Mesenteric fat pad (tissue), 1 donor: ENCODE measurements around the gene TGIF1. TPM values are rescaled to one million over a fixed set of nuclear protein-coding genes. Genes with fewer than 3 reads are reported as not detected.

Source experiments
- DNase-seq: peaks from one replicate; pipeline ENCODE4 v3.0.0-alpha.2; 2020; ENCODE audit warnings: low spot score
- total RNA-seq: library from RNA; stranded (reverse); fragmentation: NEBNext Ultra II Directional; extraction: Animal tissue kit (Norgen Biotek cat#: 25700); gene quantifications from one replicate; pipeline ENCODE4 v1.2.1, GENCODE V29; 2021
- donor health status: DM: yes; HTN: yes; CAD: no.

TGIF1 gene
- total RNA-seq, 1 donor from 2014 or later = 59.3 TPM

DNA sequence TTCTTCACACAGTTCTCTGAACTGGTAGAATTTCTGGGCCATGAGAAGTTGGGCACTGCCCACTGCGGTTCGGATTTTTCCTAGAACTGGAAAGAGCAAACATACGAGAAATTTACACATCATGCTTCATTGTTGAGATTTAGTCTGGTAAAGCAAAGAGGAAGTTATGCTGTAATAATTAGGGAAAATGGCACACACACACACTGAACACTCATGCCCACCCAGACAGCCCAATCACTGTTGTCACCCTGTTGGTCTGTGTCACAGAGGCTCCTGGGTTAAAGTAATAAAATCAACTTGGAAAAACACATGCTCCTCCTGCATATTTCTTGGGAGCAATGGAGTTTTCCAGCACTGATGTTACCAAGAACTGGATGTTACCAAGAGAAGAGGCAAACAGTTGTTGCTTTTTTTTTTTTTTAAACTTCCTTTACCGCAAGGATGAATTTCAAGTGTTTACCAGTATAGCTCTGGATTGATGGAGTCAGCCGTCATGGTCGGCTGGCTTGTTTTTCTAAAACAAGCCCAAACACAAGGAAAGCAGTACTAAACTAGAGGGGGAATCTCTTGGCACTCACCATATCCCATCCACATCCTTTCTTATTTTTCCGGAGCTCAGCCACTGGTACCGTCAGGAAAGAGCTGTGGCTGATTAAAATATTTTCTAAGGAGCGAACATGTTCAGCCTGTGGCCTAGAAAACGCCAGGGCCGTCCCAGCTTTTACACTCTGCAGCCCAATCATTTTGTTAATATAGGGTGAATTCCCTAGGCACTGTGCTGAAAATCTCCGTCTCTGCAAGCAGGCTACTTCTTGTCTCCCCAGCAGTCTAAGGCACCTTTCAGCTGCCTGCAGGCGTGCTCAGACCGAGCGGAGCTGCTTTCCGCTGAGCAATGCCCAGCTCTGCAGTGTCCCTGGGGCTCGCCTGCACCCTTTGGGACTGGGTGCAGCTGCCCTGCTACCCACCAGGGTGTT is 58.9 kb downstream of the TGIF1 start:
- no peak for DNase-seq

Other genes with a start within 250 kb of the TGIF1 start
- 3.9 TPM for gene MYOM1, start 230.2 kb upstream of the TGIF1 start, total RNA-seq
- gene MYL12A, start 202.4 kb upstream of the TGIF1 start, total RNA-seq = 460 TPM
- gene MYL12B, start 188.0 kb upstream of the TGIF1 start, total RNA-seq = 291 TPM